ENCODE measurements around the gene MTX3.

GRCh38 chr5:80010754-80011392 lies 19.8 kb upstream of the MTX3 start:
- TF ChIP-seq POLR2A (IDR thresholded peaks at IDR 0.05): no peak
- TF ChIP-seq CTCF (IDR thresholded peaks at IDR 0.05): no peak
